ENCODE measurements around the gene INTS6.

INTS6 gene

DNA sequence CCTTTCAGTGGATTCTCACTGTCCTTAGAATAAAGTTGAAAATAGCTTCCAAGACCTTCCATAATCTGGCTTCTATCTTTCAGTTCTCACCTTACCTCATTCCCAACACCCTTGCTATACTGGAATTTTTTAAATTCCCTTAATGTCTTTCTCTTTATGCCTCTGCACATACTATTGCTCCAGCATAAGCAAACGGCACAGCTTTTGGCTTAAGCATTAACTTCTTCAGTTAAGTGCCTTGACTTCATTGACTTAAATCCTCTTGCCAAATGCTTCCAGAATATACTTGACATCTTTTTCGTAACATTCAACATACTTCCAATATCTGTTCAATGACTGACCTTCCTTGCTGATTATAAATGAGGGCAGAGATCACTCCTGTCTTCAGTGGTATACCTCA, 79.4 kb downstream of the INTS6 start:
- TF ChIP-seq, protein P1, sequence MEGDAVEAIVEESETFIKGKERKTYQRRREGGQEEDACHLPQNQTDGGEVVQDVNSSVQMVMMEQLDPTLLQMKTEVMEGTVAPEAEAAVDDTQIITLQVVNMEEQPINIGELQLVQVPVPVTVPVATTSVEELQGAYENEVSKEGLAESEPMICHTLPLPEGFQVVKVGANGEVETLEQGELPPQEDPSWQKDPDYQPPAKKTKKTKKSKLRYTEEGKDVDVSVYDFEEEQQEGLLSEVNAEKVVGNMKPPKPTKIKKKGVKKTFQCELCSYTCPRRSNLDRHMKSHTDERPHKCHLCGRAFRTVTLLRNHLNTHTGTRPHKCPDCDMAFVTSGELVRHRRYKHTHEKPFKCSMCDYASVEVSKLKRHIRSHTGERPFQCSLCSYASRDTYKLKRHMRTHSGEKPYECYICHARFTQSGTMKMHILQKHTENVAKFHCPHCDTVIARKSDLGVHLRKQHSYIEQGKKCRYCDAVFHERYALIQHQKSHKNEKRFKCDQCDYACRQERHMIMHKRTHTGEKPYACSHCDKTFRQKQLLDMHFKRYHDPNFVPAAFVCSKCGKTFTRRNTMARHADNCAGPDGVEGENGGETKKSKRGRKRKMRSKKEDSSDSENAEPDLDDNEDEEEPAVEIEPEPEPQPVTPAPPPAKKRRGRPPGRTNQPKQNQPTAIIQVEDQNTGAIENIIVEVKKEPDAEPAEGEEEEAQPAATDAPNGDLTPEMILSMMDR (IDR thresholded peaks at IDR 0.05; ENCODE audit: low read depth, low read length), result no peak

DNA sequence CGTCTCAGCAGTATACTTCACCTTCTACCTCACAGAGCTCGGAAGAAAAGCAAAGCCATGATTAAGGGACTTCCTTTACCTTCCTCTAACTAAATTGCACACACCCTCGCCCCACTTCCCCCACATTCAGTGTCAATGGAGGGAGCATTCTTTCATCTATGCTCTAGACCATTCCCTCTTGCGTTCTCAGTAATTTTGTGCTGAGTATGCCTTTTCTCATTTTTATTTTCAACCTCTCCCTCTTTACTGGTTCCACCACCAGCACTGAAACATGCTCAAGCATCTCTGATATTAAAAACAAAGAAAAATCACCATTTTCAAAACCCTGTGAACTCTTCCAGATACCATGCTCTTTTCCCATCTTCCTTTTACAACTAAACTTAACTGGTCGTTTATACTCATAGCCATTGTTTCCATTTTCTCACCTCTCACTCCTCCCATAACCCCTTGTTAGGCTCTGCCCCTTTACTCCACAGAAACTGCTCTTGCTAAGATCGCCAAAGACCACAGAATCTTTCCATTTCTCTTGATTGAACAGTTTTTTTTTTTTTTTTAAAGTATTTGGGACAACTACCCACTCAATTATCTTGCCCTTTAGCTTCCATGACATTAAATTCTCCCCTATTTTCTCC, 81.0 kb downstream of the INTS6 start:
- TF ChIP-seq, protein P1 (IDR thresholded peaks at IDR 0.05; ENCODE audit: low read depth, low read length), result no peak
- no peak for DNase-seq (ENCODE audit: extremely low read depth, low read depth)

More for the DNA sequence above, 79.4 kb downstream of the INTS6 start:
- no peak for DNase-seq (ENCODE audit: extremely low read depth, low read depth)

DNA sequence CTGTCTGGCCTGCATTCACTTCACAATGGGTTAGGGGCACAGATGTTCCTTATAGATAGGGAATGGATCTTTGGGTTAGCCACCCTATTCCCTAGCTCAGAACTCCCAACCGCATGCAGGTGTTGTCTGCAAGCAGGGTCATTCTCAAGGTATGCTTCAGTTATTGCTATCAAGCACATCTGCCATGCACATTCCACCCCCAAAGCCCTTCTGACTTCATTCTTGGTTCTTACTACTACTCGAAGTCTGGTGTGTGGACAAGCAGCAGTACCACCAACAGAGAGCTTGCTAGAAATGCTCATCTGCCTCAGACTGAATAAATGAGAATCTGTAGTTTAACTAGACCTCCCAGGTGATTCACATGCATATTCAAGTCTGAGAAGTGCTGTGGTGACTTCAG, 82.0 kb downstream of the INTS6 start:
- no peak for DNase-seq (ENCODE audit: extremely low read depth, low read depth)
- TF ChIP-seq, protein P1 (IDR thresholded peaks at IDR 0.05; ENCODE audit: low read depth, low read length), result no peak

DNA sequence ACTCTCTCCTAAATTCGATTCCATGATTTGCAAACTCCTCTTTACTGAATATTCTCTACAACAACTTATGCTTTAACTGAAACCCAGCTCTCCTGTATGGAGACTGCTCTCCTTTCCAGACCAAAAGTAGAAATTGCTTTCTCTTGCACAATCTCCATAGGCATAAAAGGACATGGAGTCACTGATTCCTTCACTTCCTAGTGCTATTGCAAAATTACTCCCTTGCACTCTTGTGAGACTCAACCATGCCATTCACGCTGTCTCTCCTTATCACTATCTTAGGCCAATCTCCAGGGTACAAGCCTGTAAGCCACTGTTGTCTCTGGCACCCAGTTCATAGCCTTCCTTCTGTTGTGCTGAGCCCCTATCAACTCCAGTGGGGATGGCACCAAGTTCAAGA, 82.7 kb downstream of the INTS6 start:
- DNase-seq (ENCODE audit: extremely low read depth, low read depth), result no peak
- TF ChIP-seq, protein P1 (IDR thresholded peaks at IDR 0.05; ENCODE audit: low read depth, low read length), result no peak

DNA sequence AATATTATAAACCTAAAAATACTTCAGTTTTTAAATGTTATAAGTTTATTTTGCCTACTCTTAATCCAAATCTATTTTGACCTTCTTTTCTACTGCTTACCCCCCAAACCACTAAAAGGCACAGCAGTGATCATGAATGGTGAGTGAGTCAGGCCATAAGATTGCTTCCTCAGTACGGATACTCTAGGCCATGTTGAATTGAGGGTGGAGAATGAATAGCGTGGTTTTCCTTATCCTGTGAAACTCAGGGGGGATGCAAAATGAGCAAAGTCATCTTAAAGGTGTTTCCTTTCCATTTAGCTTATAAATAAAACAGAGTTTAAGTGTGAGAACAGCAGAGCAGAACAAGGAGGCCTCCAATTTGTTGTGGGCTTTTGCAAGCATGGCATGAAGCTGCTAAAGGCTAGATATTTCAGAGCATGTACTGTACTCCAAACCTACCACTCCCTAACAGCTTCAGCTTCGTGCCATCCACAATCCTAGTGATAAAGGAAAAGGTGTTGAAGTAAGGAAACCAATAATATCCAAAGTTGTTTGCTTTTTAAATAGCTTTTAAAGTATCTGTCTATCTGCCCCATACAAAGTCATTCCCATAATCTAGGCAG, 88.3 kb downstream of the INTS6 start:
- TF ChIP-seq, protein P1 (IDR thresholded peaks at IDR 0.05; ENCODE audit: low read depth, low read length), result no peak
- no peak for DNase-seq (ENCODE audit: extremely low read depth, low read depth)

DNA sequence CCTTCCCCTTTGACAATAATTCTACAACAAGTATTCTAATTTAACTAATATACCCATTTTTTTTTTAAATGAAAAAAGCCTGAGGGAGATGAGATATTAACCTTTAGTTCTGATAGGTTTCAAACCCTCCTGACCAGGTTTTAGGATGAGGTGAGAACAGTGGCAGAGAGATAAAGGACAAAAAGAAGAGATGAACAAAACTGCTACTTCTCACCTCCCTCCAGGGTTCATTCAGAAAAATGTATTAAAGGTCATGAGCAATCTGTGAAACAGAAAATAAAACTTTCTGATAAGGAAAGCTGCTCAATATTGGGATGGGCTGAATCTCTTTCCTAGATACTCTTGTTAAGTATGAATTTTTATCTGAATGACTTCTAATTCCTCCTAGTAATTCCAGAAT, 89.2 kb downstream of the INTS6 start:
- DNase-seq (ENCODE audit: extremely low read depth, low read depth), result no peak
- TF ChIP-seq, protein P1 (IDR thresholded peaks at IDR 0.05; ENCODE audit: low read depth, low read length), result no peak

DNA sequence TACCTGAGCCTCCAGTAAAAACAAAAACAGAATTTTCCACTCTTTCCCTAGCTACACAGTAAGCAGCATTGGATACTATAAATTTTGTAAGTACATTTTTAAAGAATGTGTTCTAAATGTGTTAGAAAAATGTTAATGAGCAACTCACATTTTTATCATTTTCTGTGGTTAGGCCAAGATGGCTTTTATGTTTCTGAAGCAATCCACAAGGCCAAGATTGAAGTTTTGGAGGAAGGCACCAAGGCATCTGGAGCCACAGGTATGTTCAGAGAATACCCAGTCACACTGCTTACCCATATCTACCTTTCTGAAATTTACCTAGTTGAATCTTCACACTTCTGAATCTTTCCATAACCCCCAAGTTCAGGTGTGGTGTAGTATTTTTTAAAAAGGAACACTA, 91.7 kb downstream of the INTS6 start:
- TF ChIP-seq, protein P1 (IDR thresholded peaks at IDR 0.05; ENCODE audit: low read depth, low read length), result no peak
- no peak for DNase-seq (ENCODE audit: extremely low read depth, low read depth)

Measured in AG09319 (cell line).